ENCODE results near the gene VSTM2B.
A peak's percentile ranks its signal among the peaks of the same experiment; 100 is the strongest.

DNA sequence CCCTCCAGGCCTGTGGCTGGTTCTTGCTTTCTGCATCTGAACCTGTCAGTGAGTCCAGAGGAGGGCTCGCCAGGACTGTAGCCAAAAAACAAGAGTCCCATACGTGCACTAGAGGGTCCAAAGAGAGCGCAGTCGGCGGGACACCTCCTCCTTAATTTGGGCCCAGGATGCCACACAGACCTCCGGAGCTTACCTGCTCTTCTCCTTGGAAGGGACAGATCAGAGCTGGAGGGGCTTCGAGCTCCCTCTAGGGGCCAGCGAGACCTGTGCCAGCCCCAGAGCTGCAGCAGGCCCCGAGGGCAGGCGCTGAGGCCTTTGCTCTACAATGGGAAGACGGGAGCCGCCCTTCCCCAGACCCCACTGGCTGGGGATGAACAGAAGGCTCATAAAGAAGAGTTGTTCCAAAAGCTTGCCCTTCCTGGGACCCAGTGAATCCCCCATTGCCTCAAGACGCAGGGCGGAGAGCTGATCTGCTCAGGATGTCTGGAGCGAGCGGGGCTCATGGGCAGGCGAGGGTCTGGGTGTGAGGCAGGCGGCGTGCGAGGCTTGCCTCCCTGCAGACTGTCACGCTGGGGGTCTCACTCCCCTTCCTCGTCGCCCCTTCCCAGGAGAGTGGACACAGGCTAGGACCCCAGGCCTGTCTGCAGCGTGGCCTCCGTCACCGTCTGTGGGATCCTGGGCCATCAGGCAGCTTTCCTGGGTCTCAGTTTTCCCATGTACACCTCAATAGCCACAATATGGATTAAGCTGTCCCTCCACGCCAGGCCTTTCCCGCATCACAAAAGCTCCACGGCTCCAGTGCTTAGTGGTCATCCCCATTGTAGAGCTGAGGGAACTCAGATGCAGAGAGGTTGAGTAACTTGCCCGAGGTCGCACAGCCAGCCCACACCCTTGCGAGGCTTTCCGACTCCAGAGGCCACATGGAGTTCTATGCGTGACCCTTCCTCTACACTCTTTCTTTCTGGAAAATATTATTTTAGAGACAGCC is 46.9 kb upstream of the VSTM2B start:
- TF ChIP-seq, protein P1, sequence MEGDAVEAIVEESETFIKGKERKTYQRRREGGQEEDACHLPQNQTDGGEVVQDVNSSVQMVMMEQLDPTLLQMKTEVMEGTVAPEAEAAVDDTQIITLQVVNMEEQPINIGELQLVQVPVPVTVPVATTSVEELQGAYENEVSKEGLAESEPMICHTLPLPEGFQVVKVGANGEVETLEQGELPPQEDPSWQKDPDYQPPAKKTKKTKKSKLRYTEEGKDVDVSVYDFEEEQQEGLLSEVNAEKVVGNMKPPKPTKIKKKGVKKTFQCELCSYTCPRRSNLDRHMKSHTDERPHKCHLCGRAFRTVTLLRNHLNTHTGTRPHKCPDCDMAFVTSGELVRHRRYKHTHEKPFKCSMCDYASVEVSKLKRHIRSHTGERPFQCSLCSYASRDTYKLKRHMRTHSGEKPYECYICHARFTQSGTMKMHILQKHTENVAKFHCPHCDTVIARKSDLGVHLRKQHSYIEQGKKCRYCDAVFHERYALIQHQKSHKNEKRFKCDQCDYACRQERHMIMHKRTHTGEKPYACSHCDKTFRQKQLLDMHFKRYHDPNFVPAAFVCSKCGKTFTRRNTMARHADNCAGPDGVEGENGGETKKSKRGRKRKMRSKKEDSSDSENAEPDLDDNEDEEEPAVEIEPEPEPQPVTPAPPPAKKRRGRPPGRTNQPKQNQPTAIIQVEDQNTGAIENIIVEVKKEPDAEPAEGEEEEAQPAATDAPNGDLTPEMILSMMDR (IDR thresholded peaks at IDR 0.05) = peak in 1 of 7 experiments; percentile 3
- TF ChIP-seq POLR2A (IDR thresholded peaks at IDR 0.05) = no peak
